ENCODE results near the gene PSMB9. TPM values are rescaled to one million over a fixed set of nuclear protein-coding genes. Genes with fewer than 3 reads are reported as not detected.

The PSMB9 gene
- total and polyA plus RNA-seq, 11 donors = 8.9 to 182 (median 15.7) TPM

DNA sequence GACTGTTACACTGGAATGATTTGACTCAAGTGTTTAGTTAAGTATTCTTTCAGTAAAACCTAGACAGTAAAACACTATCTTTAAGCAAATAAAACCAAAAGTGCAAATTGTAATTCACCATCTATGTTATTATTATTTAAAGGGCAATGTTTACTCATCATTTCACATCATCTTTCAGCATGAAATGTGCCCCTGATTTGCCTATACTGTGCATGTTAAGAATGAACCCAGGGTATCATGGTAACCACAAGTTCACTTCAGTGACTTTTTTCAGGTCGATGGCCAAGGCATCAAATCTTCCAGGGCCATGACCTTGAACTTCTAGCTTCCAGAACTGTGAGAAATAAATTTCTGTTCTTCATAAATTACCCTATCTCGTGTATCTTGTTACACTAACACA lies 35.1 kb upstream of the PSMB9 start:
- TF ChIP-seq POLR2A (IDR thresholded peaks at IDR 0.05) = no peak
- TF ChIP-seq, protein P1, sequence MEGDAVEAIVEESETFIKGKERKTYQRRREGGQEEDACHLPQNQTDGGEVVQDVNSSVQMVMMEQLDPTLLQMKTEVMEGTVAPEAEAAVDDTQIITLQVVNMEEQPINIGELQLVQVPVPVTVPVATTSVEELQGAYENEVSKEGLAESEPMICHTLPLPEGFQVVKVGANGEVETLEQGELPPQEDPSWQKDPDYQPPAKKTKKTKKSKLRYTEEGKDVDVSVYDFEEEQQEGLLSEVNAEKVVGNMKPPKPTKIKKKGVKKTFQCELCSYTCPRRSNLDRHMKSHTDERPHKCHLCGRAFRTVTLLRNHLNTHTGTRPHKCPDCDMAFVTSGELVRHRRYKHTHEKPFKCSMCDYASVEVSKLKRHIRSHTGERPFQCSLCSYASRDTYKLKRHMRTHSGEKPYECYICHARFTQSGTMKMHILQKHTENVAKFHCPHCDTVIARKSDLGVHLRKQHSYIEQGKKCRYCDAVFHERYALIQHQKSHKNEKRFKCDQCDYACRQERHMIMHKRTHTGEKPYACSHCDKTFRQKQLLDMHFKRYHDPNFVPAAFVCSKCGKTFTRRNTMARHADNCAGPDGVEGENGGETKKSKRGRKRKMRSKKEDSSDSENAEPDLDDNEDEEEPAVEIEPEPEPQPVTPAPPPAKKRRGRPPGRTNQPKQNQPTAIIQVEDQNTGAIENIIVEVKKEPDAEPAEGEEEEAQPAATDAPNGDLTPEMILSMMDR (IDR thresholded peaks at IDR 0.05) = no peak
- peaks cover 0 to 3% (median 0%) of the 10 kb centered on the region in 9 donors for H3K36me3 ChIP-seq
- no peak overlapping the region for H3K4me3 ChIP-seq
- no peak for ATAC-seq
- H3K27ac ChIP-seq = no peak overlapping the region
- 74 to 78% (median 77%) methylated on average over 2 of the region's 2 CpGs for WGBS, 4 donors
- intact Hi-C loops (cut with DNase I) = no loop called here
- H3K4me1 ChIP-seq = peaks cover 0 to 23% (median 5%) of the 10 kb centered on the region in 12 donors
- H3K27me3 ChIP-seq = peaks cover 0 to 4% (median 0%) of the 10 kb centered on the region in 9 donors
- DNase-seq = no peak
- H3K9me3 ChIP-seq = no peaks in the 10 kb centered on the region

DNA sequence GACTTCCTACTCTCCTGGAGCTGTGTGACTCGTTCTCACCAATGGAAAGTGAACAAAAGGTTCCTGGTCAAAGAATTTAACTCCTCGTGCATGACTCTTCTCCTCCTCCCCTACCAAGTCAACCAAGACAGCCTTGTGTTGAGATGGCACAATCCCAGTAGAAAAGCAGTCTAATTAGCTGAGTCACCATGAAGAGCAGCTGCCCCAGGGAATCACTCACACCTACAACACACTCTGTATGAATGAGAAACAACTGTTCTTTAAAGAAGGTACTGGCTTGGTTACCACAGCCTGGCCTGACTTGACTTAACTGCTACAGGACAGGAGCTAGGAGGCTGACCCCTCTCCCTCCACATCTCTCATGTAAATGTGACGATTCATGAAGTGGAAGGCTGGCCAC lies 34.3 kb upstream of the PSMB9 start:
- ATAC-seq = no peak

DNA sequence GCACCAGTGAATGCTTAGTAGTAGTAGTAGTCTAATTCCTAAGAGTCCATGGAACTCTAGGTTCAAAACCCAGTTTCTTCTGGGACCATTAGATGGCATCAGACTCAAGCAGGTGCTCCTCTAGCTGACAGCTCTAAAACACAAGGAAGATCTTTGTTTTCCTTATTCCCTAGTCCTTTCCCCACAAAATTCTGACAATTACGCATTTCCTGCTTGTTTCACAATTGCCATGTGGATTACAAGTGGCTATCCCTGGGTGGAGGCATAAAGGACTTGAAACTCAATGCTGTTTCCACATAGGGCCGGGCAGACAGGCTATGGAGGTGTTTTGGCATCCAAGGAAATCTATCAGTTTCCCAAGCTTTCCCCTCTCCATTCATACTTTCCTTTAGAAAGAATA lies 28.0 kb upstream of the PSMB9 start:
- H3K27ac ChIP-seq = peak overlapping the region in 7 of 12 donors; percentile 16 to 60 (median 50)
- WGBS, 4 donors = 31 to 44% (median 38%) methylated on average over 2 of the region's 2 CpGs
- H3K36me3 ChIP-seq = peaks cover 5 to 42% (median 24%) of the 10 kb centered on the region in 9 donors
- H3K4me3 ChIP-seq = no peak overlapping the region
- H3K27me3 ChIP-seq = no peaks in the 10 kb centered on the region
- DNase-seq = no peak
- H3K9me3 ChIP-seq = no peaks in the 10 kb centered on the region
- no peak for TF ChIP-seq POLR2A (IDR thresholded peaks at IDR 0.05)
- TF ChIP-seq, protein P1 (IDR thresholded peaks at IDR 0.05) = peak; percentile 19 to 57 (median 49)
- peak; percentile 51 to 87 (median 82) for ATAC-seq
- H3K4me1 ChIP-seq = peaks cover 0 to 31% (median 0%) of the 10 kb centered on the region in 12 donors
- intact Hi-C loops (cut with DNase I) = loop anchor here in 7 of 10 donors (2.0 to 5.0 kb wide), 3 partner anchors 41 to 43 kb away; no protein-coding TSS in a partner anchor

More for the DNA sequence above, 34.3 kb upstream of the PSMB9 start:
- intact Hi-C loops (cut with DNase I) = no loop called here
- 61 to 74% (median 72%) methylated on average over 3 of the region's 3 CpGs for WGBS, 4 donors
- no peak for DNase-seq
- TF ChIP-seq, protein P1 (IDR thresholded peaks at IDR 0.05) = no peak
- no peak for TF ChIP-seq POLR2A (IDR thresholded peaks at IDR 0.05)
- Histone ChIP-seq H3K27me3 (peaks cover 0 to 4% (median 0%) of the 10 kb centered on the region in 9 donors), H3K4me1 (peaks cover 0 to 23% (median 5%) of the 10 kb centered on the region in 12 donors), H3K36me3 (no peaks in the 10 kb centered on the region), H3K4me3 (no peak overlapping the region), H3K27ac (no peak overlapping the region), H3K9me3 (no peaks in the 10 kb centered on the region)

DNA sequence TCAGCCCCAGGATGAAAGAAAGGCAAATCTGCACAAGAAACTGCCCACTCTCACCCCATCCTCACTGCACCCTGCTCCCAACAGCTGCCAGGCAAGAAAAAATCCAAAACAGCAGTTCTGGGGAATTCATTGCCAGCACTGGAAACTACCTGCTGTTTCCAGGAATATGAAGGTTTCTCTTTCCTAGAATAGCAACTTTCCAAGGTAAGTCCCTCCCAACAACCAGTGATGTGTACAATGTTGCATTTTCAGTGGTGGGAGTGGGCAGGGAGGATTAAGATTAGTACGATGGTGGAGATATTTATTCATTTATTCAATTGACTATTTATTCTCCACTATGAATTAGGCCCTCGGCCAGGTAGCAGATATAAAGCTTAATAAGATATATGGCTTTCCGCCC lies 27.0 kb upstream of the PSMB9 start:
- DNase-seq (no peak), ATAC-seq (no peak)
- peaks cover 5 to 53% (median 35%) of the 10 kb centered on the region in 9 donors for H3K36me3 ChIP-seq
- no peaks in the 10 kb centered on the region for H3K27me3 ChIP-seq
- TF ChIP-seq POLR2A (IDR thresholded peaks at IDR 0.05) = no peak
- TF ChIP-seq, protein P1 (IDR thresholded peaks at IDR 0.05) = no peak
- no peak overlapping the region for H3K4me3 ChIP-seq
- intact Hi-C loops (cut with DNase I) = loop anchor here in 7 of 10 donors (2.0 to 5.0 kb wide), 3 partner anchors 40 to 42 kb away; no protein-coding TSS in a partner anchor
- no peaks in the 10 kb centered on the region for H3K9me3 ChIP-seq
- H3K4me1 ChIP-seq = peaks cover 0 to 22% (median 0%) of the 10 kb centered on the region in 12 donors
- H3K27ac ChIP-seq = peak overlapping the region in 2 of 12 donors; percentile 50 to 56
- 77 to 85% (median 79%) methylated on average over 3 of the region's 3 CpGs for WGBS, 4 donors
